Osteoblast (primary cell): ENCODE results near the gene FKRP. TPM values are rescaled to one million over a fixed set of nuclear protein-coding genes. Genes with fewer than 3 reads are reported as not detected.
A peak's percentile ranks its signal among the peaks of the same experiment; 100 is the strongest.

Experiments used
- DNase-seq: peaks from one replicate; pipeline ENCODE4 v3.0.0; 2011; ENCODE audit warnings: low spot score, mixed read lengths; ENCODE audit not compliant: insufficient read length; ENCODE audit errors: missing footprints
- H2AFZ ChIP-seq: 2 replicates; pipeline ENCODE4 v1.6.0; 2011; ENCODE audit warnings: mild to moderate bottlenecking, low read length
- H3K27ac ChIP-seq: 2 replicates; pipeline ENCODE4 v1.5.1; 2011; ENCODE audit warnings: mild to moderate bottlenecking, low read depth, low read length, moderate library complexity
- H3K27me3 ChIP-seq: 2 replicates; pipeline ENCODE4 v1.6.0; 2012; ENCODE audit warnings: mild to moderate bottlenecking, control low read depth, inconsistent platforms, low read length, moderate library complexity; ENCODE audit not compliant: insufficient read depth
- H3K36me3 ChIP-seq: 2 replicates; pipeline ENCODE4 v1.5.1; 2011; ENCODE audit warnings: mild to moderate bottlenecking, low read length, control low read depth, moderate library complexity; ENCODE audit not compliant: insufficient read depth
- H3K4me1 ChIP-seq: 2 replicates; pipeline ENCODE4 v1.5.1; 2011; ENCODE audit warnings: mild to moderate bottlenecking, low read length, control low read depth, moderate library complexity; ENCODE audit not compliant: insufficient read depth
- H3K4me2 ChIP-seq: 2 replicates; pipeline ENCODE4 v1.6.0; 2011; ENCODE audit warnings: mild to moderate bottlenecking, low read length; ENCODE audit not compliant: insufficient read depth
- H3K4me3 ChIP-seq: fragments of 200-600 bp; sonication (generic); 3 replicates; pipeline ENCODE4 v1.5.1; 2012; ENCODE audit warnings: mild to moderate bottlenecking, low read length, inconsistent platforms; ENCODE audit not compliant: insufficient read depth
- H3K79me2 ChIP-seq: 2 replicates; pipeline ENCODE4 v1.6.0; 2012; ENCODE audit warnings: mild to moderate bottlenecking, low read length, control low read depth, inconsistent platforms; ENCODE audit not compliant: insufficient read depth
- H3K9me3 ChIP-seq: 2 replicates; pipeline ENCODE4 v1.5.1; 2011; ENCODE audit warnings: low read depth, low read length, control low read depth
- H4K20me1 ChIP-seq: 2 replicates; pipeline ENCODE4 v1.6.0; 2012; ENCODE audit warnings: mild to moderate bottlenecking, low read length, control low read depth; ENCODE audit not compliant: insufficient read depth
- total RNA-seq: library from RNA; depleted of rRNA; stranded (reverse); fragments of >200 nt; gene quantifications from 2 replicates; pipeline ENCODE4 v1.2.3, GENCODE V29; 2012
- TF ChIP-seq, protein P1 (sequence below): IDR thresholded peaks from 2 replicates; pipeline ENCODE4 v1.5.1; 2011; ENCODE audit warnings: mild to moderate bottlenecking, low read depth, low read length, moderate library complexity; ENCODE audit errors: extremely low read depth

The FKRP gene, protein sequence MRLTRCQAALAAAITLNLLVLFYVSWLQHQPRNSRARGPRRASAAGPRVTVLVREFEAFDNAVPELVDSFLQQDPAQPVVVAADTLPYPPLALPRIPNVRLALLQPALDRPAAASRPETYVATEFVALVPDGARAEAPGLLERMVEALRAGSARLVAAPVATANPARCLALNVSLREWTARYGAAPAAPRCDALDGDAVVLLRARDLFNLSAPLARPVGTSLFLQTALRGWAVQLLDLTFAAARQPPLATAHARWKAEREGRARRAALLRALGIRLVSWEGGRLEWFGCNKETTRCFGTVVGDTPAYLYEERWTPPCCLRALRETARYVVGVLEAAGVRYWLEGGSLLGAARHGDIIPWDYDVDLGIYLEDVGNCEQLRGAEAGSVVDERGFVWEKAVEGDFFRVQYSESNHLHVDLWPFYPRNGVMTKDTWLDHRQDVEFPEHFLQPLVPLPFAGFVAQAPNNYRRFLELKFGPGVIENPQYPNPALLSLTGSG
- 18.0 and 18.5 TPM in 2 replicates for total RNA-seq

DNA sequence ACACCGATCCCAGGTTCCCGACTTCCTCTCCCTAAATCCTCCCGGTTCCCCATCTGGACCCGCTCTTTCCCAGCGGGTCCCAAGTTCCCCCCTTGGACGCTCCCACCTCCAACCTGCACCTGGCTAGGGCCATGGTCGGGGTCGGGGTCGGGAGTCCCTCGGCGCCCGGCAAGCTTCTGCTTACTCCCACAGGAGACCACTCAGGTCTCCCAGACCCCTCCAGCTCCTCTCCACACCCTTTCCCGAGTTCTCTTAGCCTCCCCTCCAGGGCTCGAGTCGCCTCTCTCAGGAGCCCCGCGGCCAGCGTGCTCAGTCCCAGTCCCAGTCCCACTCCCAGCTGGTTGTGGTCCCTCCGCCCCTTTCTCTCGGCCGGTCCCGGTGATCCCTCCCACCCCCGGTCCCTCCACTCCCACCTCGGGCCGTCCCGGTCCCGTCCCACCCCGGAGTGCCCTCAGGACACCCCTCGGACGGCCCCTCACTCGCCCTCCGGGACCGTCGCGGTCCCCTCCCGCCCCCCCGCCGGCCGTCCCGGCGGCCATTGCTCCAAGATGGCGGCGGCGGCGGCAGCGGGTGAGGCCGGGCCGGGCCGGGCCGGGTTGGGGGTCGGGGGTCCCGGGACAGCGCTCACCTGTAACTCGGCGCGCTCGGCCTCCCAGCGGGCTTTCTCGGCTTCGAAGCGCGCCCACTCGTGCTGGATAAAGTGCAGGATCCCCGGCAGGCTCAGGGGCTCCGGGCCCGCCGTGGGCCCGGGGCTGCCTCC lies at the start of gene FKRP:
Gene FKRP, plus strand, starts transcription at position 537 of the 760 bp plus-strand sequence. CDS start 9,394 bp downstream, outside the sequence.
- Histone ChIP-seq H3K4me3 (peak within 1 kb of the TSS; percentile 92), H3K4me2 (peak within 1 kb of the TSS; percentile 92), H2AFZ (peak within 1 kb of the TSS; percentile 59), H3K36me3 (peaks cover 18% of the 10 kb centered on the region), H3K4me1 (peaks cover 15% of the 10 kb centered on the region), H3K9me3 (no peaks in the 10 kb centered on the region), H3K27me3 (no peaks in the 10 kb centered on the region), H3K79me2 (peaks cover 62% of the 10 kb centered on the region), H3K27ac (peak within 1 kb of the TSS; percentile 51), H4K20me1 (peaks cover 40% of the 10 kb centered on the region)
- peak; percentile 95 for DNase-seq
- TF ChIP-seq, protein P1, sequence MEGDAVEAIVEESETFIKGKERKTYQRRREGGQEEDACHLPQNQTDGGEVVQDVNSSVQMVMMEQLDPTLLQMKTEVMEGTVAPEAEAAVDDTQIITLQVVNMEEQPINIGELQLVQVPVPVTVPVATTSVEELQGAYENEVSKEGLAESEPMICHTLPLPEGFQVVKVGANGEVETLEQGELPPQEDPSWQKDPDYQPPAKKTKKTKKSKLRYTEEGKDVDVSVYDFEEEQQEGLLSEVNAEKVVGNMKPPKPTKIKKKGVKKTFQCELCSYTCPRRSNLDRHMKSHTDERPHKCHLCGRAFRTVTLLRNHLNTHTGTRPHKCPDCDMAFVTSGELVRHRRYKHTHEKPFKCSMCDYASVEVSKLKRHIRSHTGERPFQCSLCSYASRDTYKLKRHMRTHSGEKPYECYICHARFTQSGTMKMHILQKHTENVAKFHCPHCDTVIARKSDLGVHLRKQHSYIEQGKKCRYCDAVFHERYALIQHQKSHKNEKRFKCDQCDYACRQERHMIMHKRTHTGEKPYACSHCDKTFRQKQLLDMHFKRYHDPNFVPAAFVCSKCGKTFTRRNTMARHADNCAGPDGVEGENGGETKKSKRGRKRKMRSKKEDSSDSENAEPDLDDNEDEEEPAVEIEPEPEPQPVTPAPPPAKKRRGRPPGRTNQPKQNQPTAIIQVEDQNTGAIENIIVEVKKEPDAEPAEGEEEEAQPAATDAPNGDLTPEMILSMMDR, result no peak

GRCh38 chr19:46696866-46697203 lies 49.0 kb upstream of the FKRP start:
- peaks cover 3% of the 10 kb centered on the region for H4K20me1 ChIP-seq
- TF ChIP-seq, protein P1, result no peak
- H3K36me3 ChIP-seq, result peaks cover 66% of the 10 kb centered on the region
- no peak overlapping the region for H3K4me2 ChIP-seq
- peaks cover 6% of the 10 kb centered on the region for H3K4me1 ChIP-seq
- H2AFZ ChIP-seq, result no peak overlapping the region
- H3K4me3 ChIP-seq, result no peak overlapping the region
- no peaks in the 10 kb centered on the region for H3K27me3 ChIP-seq
- DNase-seq, result no peak
- no peaks in the 10 kb centered on the region for H3K79me2 ChIP-seq
- H3K9me3 ChIP-seq, result no peaks in the 10 kb centered on the region
- no peak overlapping the region for H3K27ac ChIP-seq

- peak overlapping the region; percentile 79 for H3K4me2 ChIP-seq
- TF ChIP-seq, protein P1, result no peak
- H3K27ac ChIP-seq, result no peak overlapping the region
- peak overlapping the region; percentile 57 for H2AFZ ChIP-seq
- no peaks in the 10 kb centered on the region for H3K79me2 ChIP-seq
- peaks cover 66% of the 10 kb centered on the region for H3K36me3 ChIP-seq
- peak overlapping the region; percentile 41 for H3K4me3 ChIP-seq
- H3K27me3 ChIP-seq, result no peaks in the 10 kb centered on the region
- no peaks in the 10 kb centered on the region for H3K9me3 ChIP-seq
- H3K4me1 ChIP-seq, result peaks cover 6% of the 10 kb centered on the region
- peak; percentile 98 for DNase-seq
- no peaks in the 10 kb centered on the region for H4K20me1 ChIP-seq
These were observed 48.5 kb upstream of the FKRP start for GRCh38 chr19:46697204-46697960.
